ENCODE measurements around the gene TBC1D10A.

- TF ChIP-seq POLR2A (IDR thresholded peaks at IDR 0.05): no peak
- TF ChIP-seq, protein P1, sequence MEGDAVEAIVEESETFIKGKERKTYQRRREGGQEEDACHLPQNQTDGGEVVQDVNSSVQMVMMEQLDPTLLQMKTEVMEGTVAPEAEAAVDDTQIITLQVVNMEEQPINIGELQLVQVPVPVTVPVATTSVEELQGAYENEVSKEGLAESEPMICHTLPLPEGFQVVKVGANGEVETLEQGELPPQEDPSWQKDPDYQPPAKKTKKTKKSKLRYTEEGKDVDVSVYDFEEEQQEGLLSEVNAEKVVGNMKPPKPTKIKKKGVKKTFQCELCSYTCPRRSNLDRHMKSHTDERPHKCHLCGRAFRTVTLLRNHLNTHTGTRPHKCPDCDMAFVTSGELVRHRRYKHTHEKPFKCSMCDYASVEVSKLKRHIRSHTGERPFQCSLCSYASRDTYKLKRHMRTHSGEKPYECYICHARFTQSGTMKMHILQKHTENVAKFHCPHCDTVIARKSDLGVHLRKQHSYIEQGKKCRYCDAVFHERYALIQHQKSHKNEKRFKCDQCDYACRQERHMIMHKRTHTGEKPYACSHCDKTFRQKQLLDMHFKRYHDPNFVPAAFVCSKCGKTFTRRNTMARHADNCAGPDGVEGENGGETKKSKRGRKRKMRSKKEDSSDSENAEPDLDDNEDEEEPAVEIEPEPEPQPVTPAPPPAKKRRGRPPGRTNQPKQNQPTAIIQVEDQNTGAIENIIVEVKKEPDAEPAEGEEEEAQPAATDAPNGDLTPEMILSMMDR (IDR thresholded peaks at IDR 0.05): no peak
These were observed 10.7 kb downstream of the TBC1D10A start for GRCh38 chr22:30315962-30316576.
